Bone marrow (tissue), 2 donors: ENCODE measurements around the gene RASGEF1C.
"Not testable (repeated sequence)": the region's sequence is repeated elsewhere in the genome, so short reads cannot be mapped to it uniquely, and the experiment has no call there.

ENCODE experiments used
- DNase-seq, 2 donors: peaks; one replicate each; lab custom pipeline; 2025; lab: John Stamatoyannopoulos, UW

RASGEF1C gene

GRCh38 chr5:180210961-180211760, 2.1 kb upstream of the RASGEF1C start:
- no peak for DNase-seq

DNA sequence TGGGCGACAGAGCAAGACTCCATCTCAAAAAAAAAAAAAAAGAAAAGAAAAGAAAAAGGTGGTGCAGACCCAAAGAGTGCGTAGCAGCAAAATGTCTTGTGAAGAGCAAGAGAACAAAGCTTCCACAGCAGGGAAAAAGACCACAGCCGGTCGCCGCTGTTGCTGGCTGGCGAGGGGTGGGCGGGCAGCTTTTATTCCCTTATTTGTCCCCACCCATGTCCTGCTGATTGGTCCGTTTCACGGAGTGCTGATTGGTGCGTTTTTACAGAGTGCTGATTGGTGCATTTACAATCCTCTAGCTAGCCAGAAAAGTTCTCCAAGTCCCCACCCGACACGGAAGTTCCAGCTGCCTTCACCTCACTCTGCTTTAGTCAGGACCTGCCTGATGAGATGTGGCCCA, 1.1 kb upstream of the RASGEF1C start:
- not testable (repeated sequence) for DNase-seq

- DNase-seq = no peak
Measured at GRCh38 chr5:180208435-180209081, 453 bp downstream of the RASGEF1C start.

DNA sequence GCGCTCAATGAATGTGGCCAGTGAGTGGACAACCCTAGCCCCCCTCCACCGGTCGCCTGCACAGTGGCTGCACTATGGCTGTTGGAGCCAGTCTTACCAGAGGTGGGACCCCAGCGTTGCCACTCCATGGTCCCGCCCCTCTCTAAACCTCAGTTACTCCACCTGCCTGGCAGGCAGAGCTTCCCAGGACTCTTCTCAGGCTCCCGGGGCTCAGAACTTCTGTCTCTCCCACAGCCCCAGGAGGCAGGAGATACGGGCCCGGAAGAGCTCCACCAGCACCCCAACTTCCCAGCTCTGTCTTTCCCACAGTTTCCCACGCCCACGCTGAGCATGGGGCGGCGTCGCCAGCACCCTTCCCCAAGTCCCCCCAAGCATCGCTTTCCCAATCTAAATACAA, 975 bp downstream of the RASGEF1C start:
- no peak for DNase-seq

DNA sequence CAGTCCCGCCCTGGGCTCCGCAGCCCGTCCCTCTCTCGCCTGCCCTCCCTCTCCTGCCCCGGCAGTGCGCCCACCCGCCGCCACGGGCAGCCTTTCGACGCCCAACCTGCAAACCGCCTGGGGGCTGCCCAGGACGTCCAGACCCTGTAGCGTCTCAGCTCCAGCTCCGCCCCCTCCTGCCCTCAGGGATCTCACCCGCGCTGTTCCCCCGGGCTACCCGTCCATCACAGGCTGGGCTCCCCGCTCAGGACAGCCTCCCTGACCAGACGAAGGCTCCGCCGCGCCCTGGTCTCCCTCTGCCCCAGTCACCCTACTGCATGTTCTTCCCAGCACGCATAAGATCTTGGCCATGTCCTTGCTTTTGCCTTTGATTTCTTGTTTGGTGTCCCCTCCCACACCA, 1.4 kb downstream of the RASGEF1C start:
- no peak for DNase-seq

DNA sequence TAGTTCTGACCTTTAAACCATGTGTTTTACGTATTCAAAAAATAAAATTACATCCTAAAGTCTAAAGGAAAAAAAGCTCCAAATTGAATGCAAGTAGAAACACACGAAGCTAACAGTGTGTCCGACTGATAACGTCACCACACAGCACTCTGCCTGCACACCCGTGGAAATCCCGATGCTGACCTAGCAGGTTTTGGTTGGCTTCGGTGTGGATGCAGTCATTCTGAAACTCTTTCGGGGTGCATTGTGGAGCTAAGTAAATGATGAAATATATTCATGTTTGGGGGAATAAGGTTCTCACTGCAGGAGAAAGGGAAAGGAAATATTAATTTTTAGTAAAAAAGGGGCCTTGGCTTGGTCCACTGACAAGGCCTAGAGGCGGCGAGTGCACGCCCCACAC, 2.0 kb downstream of the RASGEF1C start:
- no peak for DNase-seq

GRCh38 chr5:180205916-180206315, 3.1 kb downstream of the RASGEF1C start:
- DNase-seq = no peak

- no peak for DNase-seq
Measured at GRCh38 chr5:180204276-180204819, 4.7 kb downstream of the RASGEF1C start.

DNA sequence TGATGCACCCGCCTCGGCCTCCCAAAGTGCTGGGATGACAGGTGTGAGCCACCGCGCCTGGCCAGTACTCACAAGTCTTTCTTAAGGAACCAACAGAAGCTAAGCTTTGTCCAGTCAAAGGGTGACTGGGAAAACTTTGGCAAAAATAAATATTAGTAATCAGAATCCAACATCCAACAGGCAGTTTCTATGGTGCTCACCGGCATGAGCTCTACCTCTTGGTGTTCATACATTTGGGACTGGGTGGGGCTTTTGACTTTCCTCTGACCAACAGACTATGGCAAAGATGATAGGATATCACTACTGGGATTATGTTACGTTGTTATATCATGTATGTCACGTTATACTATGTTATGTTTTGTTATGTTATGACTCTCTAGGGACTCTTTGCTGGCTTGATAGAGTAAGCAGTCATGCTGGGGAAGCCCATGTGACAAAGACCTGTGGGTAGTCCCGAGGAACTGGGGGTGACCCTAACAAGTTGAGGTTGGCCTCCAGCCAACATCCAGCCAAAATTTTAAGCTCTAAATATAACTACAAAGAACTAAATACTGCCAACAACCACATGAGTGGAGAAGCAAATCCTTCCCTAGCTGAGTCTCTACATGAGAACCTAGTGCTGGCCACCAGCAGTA, 6.0 kb downstream of the RASGEF1C start:
- DNase-seq = no peak

- DNase-seq = no peak
Measured at GRCh38 chr5:180201051-180201987, 7.7 kb downstream of the RASGEF1C start.

- no peak for DNase-seq
Measured at GRCh38 chr5:180199390-180199789, 9.6 kb downstream of the RASGEF1C start.

DNA sequence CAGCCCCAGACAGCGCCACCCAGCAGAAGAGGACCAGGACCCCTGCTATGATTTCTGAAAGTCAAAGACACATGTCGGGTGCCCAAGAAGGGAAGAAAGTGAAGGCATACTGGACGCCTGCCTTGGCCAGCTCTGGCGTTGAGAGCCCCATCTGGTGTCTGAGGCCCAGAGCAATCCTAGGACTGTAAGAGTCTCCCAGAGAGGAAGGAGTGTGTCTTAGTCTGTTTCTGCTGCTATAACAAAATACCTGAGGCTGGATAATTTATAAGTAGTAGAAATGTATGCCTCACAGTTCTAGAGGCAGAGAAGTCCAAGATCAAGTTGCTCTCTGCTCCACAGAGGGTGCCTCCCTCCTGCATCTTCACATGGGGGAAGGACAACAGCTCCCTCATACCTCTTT, 10.8 kb downstream of the RASGEF1C start:
- DNase-seq = no peak

DNA sequence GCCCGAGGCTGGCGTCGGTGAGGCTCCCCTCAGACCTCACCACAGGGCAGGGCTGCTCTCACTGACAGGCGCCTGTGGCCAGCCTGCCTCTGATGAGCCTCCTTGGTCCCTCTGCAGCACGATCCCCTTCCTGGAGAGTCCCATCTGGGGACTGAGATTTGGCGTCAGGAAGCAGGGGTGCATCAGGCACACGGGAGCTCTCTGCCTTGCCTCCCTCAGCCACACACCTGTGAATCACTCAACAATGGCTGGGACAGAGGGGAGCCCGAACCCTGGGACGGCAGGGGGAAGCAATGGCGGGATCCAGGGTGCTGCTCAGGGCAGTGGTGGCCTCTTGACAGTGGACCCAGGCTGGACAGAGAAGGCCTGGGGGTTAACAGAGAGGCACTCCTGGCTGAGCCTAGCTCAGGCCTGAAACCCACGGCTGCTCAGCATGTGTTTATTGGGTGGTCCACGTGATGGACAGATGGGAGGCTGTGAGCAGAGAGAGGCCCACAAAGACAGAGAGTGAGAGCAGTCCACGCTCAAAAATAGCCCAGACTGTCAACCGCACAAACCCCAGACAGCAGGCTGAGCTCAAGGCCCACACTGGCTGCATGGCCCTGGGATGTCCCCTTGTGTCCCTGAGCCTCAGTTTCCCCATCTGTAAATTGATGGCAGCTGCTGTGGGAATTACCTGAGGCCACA, 11.9 kb downstream of the RASGEF1C start:
- DNase-seq = no peak

DNA sequence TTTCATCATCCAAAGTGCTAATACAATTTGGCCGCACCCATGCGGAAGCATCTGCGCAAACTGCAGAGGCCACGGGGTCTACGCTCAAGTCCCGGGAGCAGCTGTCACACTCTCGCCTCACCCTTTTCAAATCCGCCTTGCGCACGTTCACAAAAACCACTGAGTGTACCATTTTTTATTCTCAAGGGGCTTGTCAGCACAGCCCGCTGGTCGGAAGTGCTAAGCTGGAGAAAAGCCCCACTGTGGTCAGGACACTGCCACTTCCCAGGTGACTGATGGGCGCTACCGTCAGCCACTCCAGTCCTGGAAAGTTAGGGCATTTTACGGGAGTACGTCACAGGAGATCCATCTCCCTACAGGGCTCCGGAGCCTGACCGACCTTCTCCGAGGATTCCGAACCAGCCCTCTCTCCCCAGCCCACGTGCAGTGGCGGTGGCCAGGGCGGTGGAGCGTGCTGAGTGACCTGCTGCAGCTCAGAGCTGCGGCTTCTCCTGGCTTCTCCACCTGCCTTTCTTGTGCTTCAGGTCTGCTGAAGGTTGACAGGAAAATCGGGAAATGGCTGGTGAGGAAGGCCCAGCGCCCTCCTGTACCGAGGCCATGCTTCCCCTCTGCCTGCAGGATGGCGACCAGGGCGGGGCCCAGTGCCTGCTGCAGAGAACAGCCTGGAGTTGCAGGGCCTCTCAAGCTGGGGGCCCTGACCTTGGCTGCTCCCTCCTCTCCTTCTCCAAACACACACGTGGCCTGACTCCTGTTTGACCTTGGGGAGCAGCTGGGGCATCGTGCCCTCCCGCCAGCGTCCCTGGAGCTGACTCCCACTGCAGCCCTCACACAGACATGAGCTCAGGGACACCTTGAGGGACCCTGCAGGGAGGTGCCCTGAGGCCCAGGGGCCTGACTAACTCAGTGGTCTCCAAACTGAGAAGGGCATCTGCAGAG, 14.3 kb downstream of the RASGEF1C start:
- DNase-seq = no peak

DNA sequence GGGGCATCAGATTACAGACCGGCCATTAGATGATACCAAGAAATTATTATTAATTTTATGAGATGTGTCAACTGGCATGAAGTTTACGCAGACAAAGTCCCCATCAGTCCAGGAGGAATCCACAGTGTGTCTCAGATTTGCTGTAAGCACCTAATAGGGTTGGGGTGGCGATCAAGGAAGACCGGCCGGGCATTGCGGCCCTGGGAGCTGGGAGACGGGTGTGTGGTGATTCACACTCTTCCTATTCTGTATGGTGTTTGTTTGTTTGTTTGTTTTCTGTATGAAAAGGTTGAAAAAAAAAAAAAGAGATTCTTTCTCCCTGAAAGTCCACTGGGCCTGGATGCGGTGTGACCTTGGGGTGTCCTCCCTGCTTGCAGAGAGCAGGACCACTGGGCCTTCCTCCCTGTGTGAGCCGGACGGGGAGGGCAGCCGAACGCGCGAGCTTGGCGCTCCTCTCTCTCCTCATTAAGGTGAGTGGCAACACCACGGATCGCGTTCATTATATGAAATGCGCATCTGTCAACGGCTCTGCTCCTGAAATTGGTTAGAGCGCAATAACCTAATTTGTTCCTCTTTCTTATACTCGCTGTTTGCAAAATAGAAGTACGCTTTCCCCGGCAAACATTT, 15.1 kb downstream of the RASGEF1C start:
- no peak for DNase-seq

- DNase-seq = no peak
Measured at GRCh38 chr5:180191716-180192115, 17.3 kb downstream of the RASGEF1C start.

GRCh38 chr5:180187767-180188166, 21.2 kb downstream of the RASGEF1C start:
- DNase-seq = no peak

GRCh38 chr5:180180846-180181245, 28.2 kb downstream of the RASGEF1C start:
- no peak for DNase-seq

- no peak for DNase-seq
Measured at GRCh38 chr5:180180421-180180820, 28.6 kb downstream of the RASGEF1C start.
